KMS-11 (cell line): ENCODE results near the gene CACNB2.

Experiments used
- H2AFZ ChIP-seq: fragments of 200-600 bp; sonication (generic); 2 replicates; pipeline ENCODE4 v1.6.1; 2016; ENCODE audit warnings: antibody characterized with exemption, mixed run types, low read depth
- H3K27ac ChIP-seq: fragments of 200-600 bp; sonication (generic); 2 replicates; pipeline ENCODE4 v1.6.1; 2016; ENCODE audit warnings: mild to moderate bottlenecking, mixed run types
- H3K27me3 ChIP-seq: fragments of 200-600 bp; sonication (generic); 2 replicates; pipeline ENCODE4 v1.6.1; 2017; ENCODE audit warnings: mild to moderate bottlenecking, low read depth, mixed run types, moderate library complexity; ENCODE audit not compliant: insufficient read depth
- H3K36me3 ChIP-seq: fragments of 200-600 bp; sonication (generic); 2 replicates; pipeline ENCODE4 v1.6.1; 2017; ENCODE audit warnings: mild to moderate bottlenecking, mixed run types; ENCODE audit not compliant: insufficient read depth
- H3K4me1 ChIP-seq: fragments of 200-600 bp; sonication (generic); 2 replicates; pipeline ENCODE4 v1.6.1; 2016; ENCODE audit warnings: mild to moderate bottlenecking, low read depth, mixed run types; ENCODE audit not compliant: poor library complexity, severe bottlenecking
- H3K4me2 ChIP-seq: fragments of 200-600 bp; sonication (generic); 2 replicates; pipeline ENCODE4 v1.7.0; 2016; ENCODE audit warnings: mild to moderate bottlenecking, mixed run types
- H3K4me3 ChIP-seq: fragments of 200-600 bp; sonication (generic); IDR thresholded peaks from 2 replicates; pipeline ENCODE4 v1.6.1; 2017; ENCODE audit warnings: low read depth, low read length, mixed read lengths; ENCODE audit not compliant: insufficient read depth
- H3K79me2 ChIP-seq: fragments of 200-600 bp; sonication (generic); 2 replicates; pipeline ENCODE4 v1.6.1; 2016; ENCODE audit warnings: low read depth, mixed run types; ENCODE audit not compliant: insufficient read depth
- H3K9ac ChIP-seq: fragments of 200-600 bp; sonication (generic); 2 replicates; pipeline ENCODE4 v1.6.1; 2016; ENCODE audit warnings: mild to moderate bottlenecking, mixed run types
- H4K20me1 ChIP-seq: fragments of 200-600 bp; sonication (generic); 2 replicates; pipeline ENCODE4 v1.6.1; 2016; ENCODE audit warnings: mild to moderate bottlenecking, mixed run types; ENCODE audit not compliant: insufficient read depth
- CTCF ChIP-seq: fragments of 200-600 bp; sonication (generic); conservative IDR thresholded peaks from 2 replicates; pipeline ENCODE4 v1.6.1; 2017; ENCODE audit warnings: low read depth, mild to moderate bottlenecking, antibody characterized with exemption, low read length, moderate library complexity, mixed read lengths

Gene CACNB2

GRCh38 chr10:18190840-18191239, 50.6 kb downstream of the CACNB2 start:
- Histone ChIP-seq H3K4me3 (no peak overlapping the region), H3K4me1 (no peaks in the 10 kb centered on the region), H3K9ac (no peak overlapping the region), H3K79me2 (no peaks in the 10 kb centered on the region), H4K20me1 (no peaks in the 10 kb centered on the region), H3K27ac (no peak overlapping the region), H3K36me3 (no peaks in the 10 kb centered on the region), H3K4me2 (no peak overlapping the region), H3K27me3 (no peaks in the 10 kb centered on the region), H2AFZ (no peak overlapping the region)
- no peak for TF ChIP-seq CTCF

GRCh38 chr10:18194634-18195033, 54.4 kb downstream of the CACNB2 start:
- no peak overlapping the region for H2AFZ ChIP-seq
- H3K4me3 ChIP-seq = no peak overlapping the region
- no peaks in the 10 kb centered on the region for H3K36me3 ChIP-seq
- no peak for TF ChIP-seq CTCF
- H3K27me3 ChIP-seq = no peaks in the 10 kb centered on the region
- no peak overlapping the region for H3K9ac ChIP-seq
- no peak overlapping the region for H3K27ac ChIP-seq
- no peaks in the 10 kb centered on the region for H3K79me2 ChIP-seq
- no peak overlapping the region for H3K4me2 ChIP-seq
- H4K20me1 ChIP-seq = no peaks in the 10 kb centered on the region
- no peaks in the 10 kb centered on the region for H3K4me1 ChIP-seq

GRCh38 chr10:18195060-18195799, 55.0 kb downstream of the CACNB2 start:
- Histone ChIP-seq H3K27ac (no peak overlapping the region), H3K4me2 (no peak overlapping the region), H3K4me1 (no peaks in the 10 kb centered on the region), H3K79me2 (no peaks in the 10 kb centered on the region), H2AFZ (no peak overlapping the region), H3K9ac (no peak overlapping the region), H3K27me3 (no peaks in the 10 kb centered on the region), H4K20me1 (no peaks in the 10 kb centered on the region), H3K4me3 (no peak overlapping the region), H3K36me3 (no peaks in the 10 kb centered on the region)
- TF ChIP-seq CTCF = no peak

- H3K4me2 ChIP-seq = no peak overlapping the region
- no peak overlapping the region for H3K27ac ChIP-seq
- no peaks in the 10 kb centered on the region for H3K27me3 ChIP-seq
- H3K9ac ChIP-seq = no peak overlapping the region
- H4K20me1 ChIP-seq = no peaks in the 10 kb centered on the region
- H2AFZ ChIP-seq = no peak overlapping the region
- no peak overlapping the region for H3K4me3 ChIP-seq
- TF ChIP-seq CTCF = no peak
- no peaks in the 10 kb centered on the region for H3K4me1 ChIP-seq
- no peaks in the 10 kb centered on the region for H3K79me2 ChIP-seq
- H3K36me3 ChIP-seq = no peaks in the 10 kb centered on the region
Measured at GRCh38 chr10:18196806-18197550, 56.8 kb downstream of the CACNB2 start.
